ENCODE measurements around the gene BLOC1S4. TPM values are rescaled to one million over a fixed set of nuclear protein-coding genes. Genes with fewer than 3 reads are reported as not detected.
A peak's percentile ranks its signal among the peaks of the same experiment; 100 is the strongest.

BLOC1S4 gene
- total RNA-seq, 1 donor from 2014 or later: 21.4 TPM

DNA sequence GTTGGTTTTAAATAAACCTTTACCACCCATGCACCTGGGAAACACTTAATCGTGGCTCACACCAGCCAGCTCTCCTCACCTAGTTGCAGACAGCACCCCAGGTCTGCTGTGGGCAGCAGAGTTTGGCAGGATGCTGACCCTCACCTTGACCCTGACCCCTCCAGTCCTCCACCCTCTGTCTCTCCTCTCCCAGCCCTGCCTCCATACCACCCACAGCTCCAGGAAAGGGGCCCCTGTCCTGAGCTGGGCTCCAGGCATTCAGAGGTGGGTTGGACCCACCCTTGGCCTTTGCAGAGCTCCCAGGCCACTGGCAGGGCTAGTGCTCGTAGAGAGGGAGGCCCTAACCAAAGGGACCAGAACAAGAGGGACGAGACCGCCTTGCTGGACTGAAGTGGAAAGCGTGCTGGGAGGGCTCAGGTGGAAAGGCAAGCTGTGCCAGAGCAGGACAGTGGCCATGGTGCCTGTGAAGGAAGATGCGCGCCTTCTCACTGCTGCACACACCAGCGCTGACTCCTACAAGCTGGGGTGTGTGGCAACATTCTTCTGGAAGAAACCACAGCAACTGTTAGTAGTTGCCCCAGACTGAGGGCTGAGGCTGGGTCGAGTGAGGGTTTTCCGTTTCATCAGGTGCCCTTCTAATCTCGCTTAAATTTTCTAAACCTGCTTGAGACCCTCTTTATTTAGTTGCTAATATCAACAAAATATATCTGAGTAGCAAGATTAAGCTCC, 32.9 kb upstream of the BLOC1S4 start:
- no peak overlapping the region for H3K4me3 ChIP-seq (ENCODE audit: low read depth, low read length)
- TF ChIP-seq, protein P1, sequence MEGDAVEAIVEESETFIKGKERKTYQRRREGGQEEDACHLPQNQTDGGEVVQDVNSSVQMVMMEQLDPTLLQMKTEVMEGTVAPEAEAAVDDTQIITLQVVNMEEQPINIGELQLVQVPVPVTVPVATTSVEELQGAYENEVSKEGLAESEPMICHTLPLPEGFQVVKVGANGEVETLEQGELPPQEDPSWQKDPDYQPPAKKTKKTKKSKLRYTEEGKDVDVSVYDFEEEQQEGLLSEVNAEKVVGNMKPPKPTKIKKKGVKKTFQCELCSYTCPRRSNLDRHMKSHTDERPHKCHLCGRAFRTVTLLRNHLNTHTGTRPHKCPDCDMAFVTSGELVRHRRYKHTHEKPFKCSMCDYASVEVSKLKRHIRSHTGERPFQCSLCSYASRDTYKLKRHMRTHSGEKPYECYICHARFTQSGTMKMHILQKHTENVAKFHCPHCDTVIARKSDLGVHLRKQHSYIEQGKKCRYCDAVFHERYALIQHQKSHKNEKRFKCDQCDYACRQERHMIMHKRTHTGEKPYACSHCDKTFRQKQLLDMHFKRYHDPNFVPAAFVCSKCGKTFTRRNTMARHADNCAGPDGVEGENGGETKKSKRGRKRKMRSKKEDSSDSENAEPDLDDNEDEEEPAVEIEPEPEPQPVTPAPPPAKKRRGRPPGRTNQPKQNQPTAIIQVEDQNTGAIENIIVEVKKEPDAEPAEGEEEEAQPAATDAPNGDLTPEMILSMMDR (IDR thresholded peaks at IDR 0.05; ENCODE audit: insufficient read depth, low read length, poor library complexity, severe bottlenecking): no peak
- no peaks in the 10 kb centered on the region for H3K36me3 ChIP-seq (ENCODE audit: control insufficient read depth, insufficient read depth, low read length)
- H3K27me3 ChIP-seq (ENCODE audit: control insufficient read depth, insufficient read depth, low read length): peaks cover 2% of the 10 kb centered on the region
- no peak for DNase-seq (ENCODE audit: low read depth)

DNA sequence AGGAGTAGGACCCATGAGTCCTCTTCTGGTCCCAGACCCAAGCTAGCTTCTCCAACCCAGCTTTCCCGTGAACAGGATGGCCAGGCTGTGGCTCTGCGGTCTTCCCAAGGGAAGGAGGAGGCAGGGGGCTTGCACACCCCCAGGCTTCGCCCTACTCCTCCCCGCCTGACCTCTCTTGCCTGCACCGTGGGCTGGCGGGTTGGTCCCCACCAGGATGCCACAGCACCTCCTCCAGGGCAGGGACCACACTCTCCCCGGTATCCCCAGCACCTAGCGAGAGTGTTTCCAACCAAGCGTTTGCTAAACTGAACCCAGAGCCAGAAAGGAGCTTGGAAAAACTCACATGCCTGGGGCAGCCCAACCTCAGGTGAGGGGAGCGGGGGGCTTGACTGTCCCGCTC, 31.3 kb upstream of the BLOC1S4 start:
- TF ChIP-seq, protein P1 (IDR thresholded peaks at IDR 0.05; ENCODE audit: insufficient read depth, low read length, poor library complexity, severe bottlenecking): no peak
- H3K36me3 ChIP-seq (ENCODE audit: control insufficient read depth, insufficient read depth, low read length): no peaks in the 10 kb centered on the region
- H3K4me3 ChIP-seq (ENCODE audit: low read depth, low read length): no peak overlapping the region
- no peak for DNase-seq (ENCODE audit: low read depth)
- H3K27me3 ChIP-seq (ENCODE audit: control insufficient read depth, insufficient read depth, low read length): peaks cover 2% of the 10 kb centered on the region

DNA sequence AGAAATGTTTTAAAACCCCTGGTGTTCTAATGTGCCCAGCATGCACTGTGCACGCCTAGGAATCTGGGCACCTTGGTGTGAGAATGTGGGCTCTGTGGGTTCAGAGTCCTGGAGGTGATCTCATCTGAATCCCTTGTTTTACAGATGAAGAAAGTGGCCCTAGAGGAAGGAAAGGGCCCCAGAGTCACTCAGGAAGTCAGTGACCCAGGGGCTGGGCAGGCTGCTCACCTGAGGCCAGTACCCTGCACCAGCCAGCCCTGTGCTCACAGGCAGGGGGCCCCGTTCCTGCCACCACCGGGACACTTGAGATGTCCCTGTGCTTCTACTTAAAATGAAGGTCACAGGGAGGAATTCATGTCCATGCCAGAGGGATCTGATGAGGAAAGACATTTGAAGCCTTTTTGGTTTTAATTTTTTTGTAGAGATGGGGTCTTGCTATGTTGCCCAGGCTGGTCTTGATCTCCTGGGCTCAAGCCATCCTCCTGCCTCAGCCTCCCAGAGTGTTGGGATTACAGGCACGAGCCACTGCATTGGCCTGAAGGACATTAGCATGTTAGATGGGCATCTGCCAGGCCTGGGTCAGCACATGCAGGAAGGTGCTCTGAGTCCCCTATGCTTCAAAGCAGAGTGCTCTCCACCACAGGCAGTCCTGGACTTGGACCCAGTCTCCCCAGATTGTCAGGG, 29.7 kb upstream of the BLOC1S4 start:
- TF ChIP-seq, protein P1 (IDR thresholded peaks at IDR 0.05; ENCODE audit: insufficient read depth, low read length, poor library complexity, severe bottlenecking): no peak
- no peak for DNase-seq (ENCODE audit: low read depth)
- peaks cover 2% of the 10 kb centered on the region for H3K27me3 ChIP-seq (ENCODE audit: control insufficient read depth, insufficient read depth, low read length)
- H3K36me3 ChIP-seq (ENCODE audit: control insufficient read depth, insufficient read depth, low read length): no peaks in the 10 kb centered on the region
- H3K4me3 ChIP-seq (ENCODE audit: low read depth, low read length): no peak overlapping the region

DNA sequence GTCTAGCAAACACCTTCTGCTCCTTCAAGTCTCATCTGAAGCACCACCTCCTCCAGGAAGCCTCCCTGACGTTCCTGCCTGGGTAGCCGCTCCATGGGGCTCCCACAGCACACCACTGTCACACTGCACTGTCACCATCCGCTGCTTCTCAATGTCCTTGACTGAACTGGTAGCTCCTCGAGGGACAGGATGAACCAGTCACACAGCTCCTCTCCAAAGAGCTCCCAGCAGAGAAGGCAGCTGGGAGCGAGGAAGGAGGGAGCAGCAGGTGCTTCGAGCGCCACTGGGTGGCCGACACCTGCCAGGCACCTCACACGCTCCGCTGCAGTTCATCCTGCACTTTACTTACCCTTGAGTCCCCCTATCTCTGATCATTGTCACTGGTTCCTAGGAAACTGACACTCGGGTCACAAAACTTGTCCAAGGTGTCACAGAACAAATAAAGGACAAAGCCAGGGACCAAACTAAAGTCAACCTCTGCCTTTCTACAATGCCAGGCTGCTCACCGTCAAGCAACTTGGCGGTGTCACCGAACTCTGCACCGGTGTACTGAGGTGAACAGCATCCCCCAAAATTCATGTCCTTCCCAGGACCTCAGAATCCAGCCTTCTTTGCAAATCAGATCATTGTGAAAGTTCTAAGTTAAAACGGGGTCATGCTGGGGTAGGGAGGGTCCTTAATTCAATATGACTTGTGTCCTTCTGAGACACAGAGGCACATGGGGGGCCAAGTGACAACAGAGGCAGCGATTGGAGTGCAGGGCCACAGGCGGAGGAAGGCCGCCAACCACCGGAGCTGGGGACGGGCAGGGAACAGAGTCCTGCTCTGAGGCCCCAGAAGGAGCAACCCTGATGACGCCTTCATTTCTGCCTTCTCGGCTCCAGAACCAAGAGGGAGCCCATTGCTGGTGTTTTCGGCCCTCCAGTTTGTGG, 27.8 kb upstream of the BLOC1S4 start:
- DNase-seq (ENCODE audit: low read depth): no peak
- TF ChIP-seq, protein P1 (IDR thresholded peaks at IDR 0.05; ENCODE audit: insufficient read depth, low read length, poor library complexity, severe bottlenecking): no peak
- Histone ChIP-seq H3K4me3 (ENCODE audit: low read depth, low read length) (no peak overlapping the region), H3K36me3 (ENCODE audit: control insufficient read depth, insufficient read depth, low read length) (no peaks in the 10 kb centered on the region), H3K27me3 (ENCODE audit: control insufficient read depth, insufficient read depth, low read length) (no peaks in the 10 kb centered on the region)

DNA sequence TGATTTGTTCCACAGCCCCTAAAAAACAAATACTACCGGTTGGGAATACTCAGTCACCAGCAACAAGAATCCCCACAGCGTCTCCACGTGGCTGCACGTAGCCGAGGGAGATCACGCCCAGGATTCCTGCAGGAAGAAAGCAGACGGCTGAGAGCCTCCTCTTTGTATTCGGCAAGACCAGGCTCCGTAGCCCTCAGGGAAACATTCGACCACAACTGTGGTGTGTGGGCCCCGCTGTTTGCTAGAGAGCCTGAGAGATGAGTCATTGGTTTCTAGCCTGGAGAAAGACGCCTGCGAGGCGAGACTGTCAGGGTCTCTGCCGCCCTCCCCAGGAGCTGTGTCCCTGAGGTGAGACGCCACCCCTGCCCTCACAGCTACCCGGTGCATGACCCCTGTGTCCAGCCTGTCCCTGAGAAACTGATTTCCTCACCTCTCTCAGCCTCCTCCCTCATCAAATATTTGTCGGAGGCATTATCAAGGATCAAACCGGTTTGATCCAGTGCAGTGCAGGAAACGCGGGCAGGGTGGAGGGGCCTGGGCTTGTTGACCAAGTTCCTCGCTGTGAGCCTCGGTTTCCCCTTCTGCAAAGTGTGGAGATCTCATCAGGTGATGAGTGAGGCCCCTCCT, 27.0 kb upstream of the BLOC1S4 start:
- TF ChIP-seq, protein P1 (IDR thresholded peaks at IDR 0.05; ENCODE audit: insufficient read depth, low read length, poor library complexity, severe bottlenecking): peak; percentile 3
- peak; percentile 86 for DNase-seq (ENCODE audit: low read depth)
- Histone ChIP-seq H3K27me3 (ENCODE audit: control insufficient read depth, insufficient read depth, low read length) (no peaks in the 10 kb centered on the region), H3K4me3 (ENCODE audit: low read depth, low read length) (no peak overlapping the region), H3K36me3 (ENCODE audit: control insufficient read depth, insufficient read depth, low read length) (no peaks in the 10 kb centered on the region)

Measured in kidney epithelial cell (primary cell).